Stimulated activated naive CD8-positive, alpha-beta T cell treated with anti-CD3 and anti-CD28 coated beads, Interleukin-15, Interleukin-2, amounts not matched to agents 100 ng/mL and 50 ng/mL, for 24 hours (primary cell): Measurements from ENCODE around the gene TMEM156.
"Not testable (repeated sequence)": the region's sequence is repeated elsewhere in the genome, so short reads cannot be mapped to it uniquely, and the experiment has no call there.

Source experiments
- H3K27ac Mint-ChIP-seq: one replicate; pipeline ENCODE4 v1.8.0; 2021; ENCODE audit warnings: mild to moderate bottlenecking, mixed read lengths
- H3K27me3 Mint-ChIP-seq: one replicate; pipeline ENCODE4 v1.8.0; 2021; ENCODE audit warnings: mixed read lengths
- H3K36me3 Mint-ChIP-seq: one replicate; pipeline ENCODE4 v1.8.0; 2021; ENCODE audit warnings: low read depth, mixed read lengths
- H3K4me1 Mint-ChIP-seq: one replicate; pipeline ENCODE4 v1.8.0; 2021; ENCODE audit warnings: low read depth, mixed read lengths
- H3K4me3 Mint-ChIP-seq: one replicate; pipeline ENCODE4 v1.8.0; 2021; ENCODE audit warnings: mild to moderate bottlenecking, mixed read lengths
- H3K9me3 Mint-ChIP-seq: one replicate; pipeline ENCODE4 v1.8.0; 2021; ENCODE audit warnings: mixed read lengths

Gene TMEM156

DNA sequence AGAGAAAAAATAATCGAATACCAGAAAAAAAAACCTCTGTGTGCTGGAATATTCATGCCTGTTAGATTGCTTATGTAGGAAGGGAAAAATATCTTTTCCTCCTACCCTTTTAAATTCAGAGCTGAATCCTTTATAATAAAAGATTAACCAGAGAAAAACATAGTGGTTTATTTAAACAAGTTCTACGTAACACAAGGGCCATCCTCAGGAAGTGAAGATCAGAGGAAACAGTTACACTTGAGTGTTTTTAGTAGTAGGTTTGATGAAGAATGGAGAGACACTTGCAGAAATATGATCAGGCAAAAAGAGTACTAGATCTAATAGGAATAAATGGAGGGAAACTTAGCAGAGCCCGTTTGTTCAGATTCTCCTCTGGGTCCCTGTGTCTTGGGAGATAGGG is 66.3 kb downstream of the TMEM156 start:
- no peaks in the 10 kb centered on the region for H3K27me3 Mint-ChIP-seq
- H3K36me3 Mint-ChIP-seq, result peaks cover 49% of the 10 kb centered on the region
- H3K4me3 Mint-ChIP-seq, result no peak overlapping the region
- H3K27ac Mint-ChIP-seq, result peak overlapping the region; percentile 12
- H3K9me3 Mint-ChIP-seq, result peaks cover 4% of the 10 kb centered on the region
- H3K4me1 Mint-ChIP-seq, result peaks cover 11% of the 10 kb centered on the region

DNA sequence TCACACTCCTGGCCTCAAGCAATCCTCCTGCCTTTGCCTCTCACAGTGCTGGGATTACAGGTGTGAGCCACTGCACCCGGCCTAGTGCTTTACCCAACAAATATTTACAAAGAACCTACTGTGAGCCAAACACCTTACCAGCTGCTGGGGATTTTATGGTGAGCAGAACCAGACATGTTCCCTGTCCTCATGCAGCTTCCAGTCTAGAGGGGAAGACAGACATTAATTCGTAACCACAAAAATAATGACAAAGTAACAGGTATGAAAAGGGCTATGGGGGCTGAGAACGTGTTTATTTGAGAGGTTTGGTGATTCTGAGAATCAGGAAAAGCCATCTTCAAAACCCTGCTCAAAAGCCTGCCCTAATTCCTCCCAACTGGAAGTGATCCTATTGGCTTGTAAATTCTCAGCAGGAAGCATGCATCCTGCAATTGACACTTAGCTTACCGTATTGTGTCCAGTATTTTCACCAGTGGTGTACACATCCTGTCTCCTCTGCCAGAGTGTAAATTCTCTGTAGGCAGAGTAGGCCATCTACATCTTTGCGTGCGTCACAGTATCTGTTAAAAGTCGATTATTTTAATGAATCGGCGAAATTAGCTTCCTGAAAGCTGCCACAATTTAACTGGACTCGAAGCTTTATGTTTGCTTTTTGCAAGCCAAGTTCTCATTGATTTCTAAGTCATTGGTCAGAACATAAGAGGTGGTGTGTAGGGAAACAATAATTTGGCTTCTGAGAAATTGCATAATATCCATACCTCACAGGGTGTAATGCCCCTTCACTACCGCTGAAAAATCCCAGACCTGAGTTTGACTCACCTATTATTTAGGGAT is 67.0 kb downstream of the TMEM156 start:
- no peak overlapping the region for H3K4me3 Mint-ChIP-seq
- H3K9me3 Mint-ChIP-seq, result peaks cover 4% of the 10 kb centered on the region
- no peak overlapping the region for H3K27ac Mint-ChIP-seq
- no peaks in the 10 kb centered on the region for H3K27me3 Mint-ChIP-seq
- peaks cover 11% of the 10 kb centered on the region for H3K4me1 Mint-ChIP-seq
- H3K36me3 Mint-ChIP-seq, result peaks cover 45% of the 10 kb centered on the region

GRCh38 chr4:38959248-38959647 is 73.0 kb downstream of the TMEM156 start:
- not testable (repeated sequence) for H3K27ac Mint-ChIP-seq, H3K4me3 Mint-ChIP-seq, H3K27me3 Mint-ChIP-seq, H3K9me3 Mint-ChIP-seq, H3K36me3 Mint-ChIP-seq, H3K4me1 Mint-ChIP-seq

- H3K9me3 Mint-ChIP-seq, result peaks cover 4% of the 10 kb centered on the region
- H3K36me3 Mint-ChIP-seq, result no peaks in the 10 kb centered on the region
- H3K4me1 Mint-ChIP-seq, result peaks cover 8% of the 10 kb centered on the region
- H3K27me3 Mint-ChIP-seq, result peaks cover 2% of the 10 kb centered on the region
- H3K4me3 Mint-ChIP-seq, result no peak overlapping the region
- H3K27ac Mint-ChIP-seq, result no peak overlapping the region
Measured at GRCh38 chr4:38958453-38959190, 73.6 kb downstream of the TMEM156 start.

GRCh38 chr4:38957893-38958292 is 74.3 kb downstream of the TMEM156 start:
- Mint-ChIP-seq H3K27ac (no peak overlapping the region), H3K9me3 (peaks cover 4% of the 10 kb centered on the region), H3K4me1 (peaks cover 8% of the 10 kb centered on the region)

GRCh38 chr4:38957261-38957815 is 74.9 kb downstream of the TMEM156 start:
- Mint-ChIP-seq H3K36me3 (no peaks in the 10 kb centered on the region), H3K4me3 (no peak overlapping the region), H3K27ac (no peak overlapping the region), H3K9me3 (peaks cover 4% of the 10 kb centered on the region), H3K4me1 (peaks cover 8% of the 10 kb centered on the region), H3K27me3 (peaks cover 5% of the 10 kb centered on the region)

More at GRCh38 chr4:38957893-38958292, 74.3 kb downstream of the TMEM156 start:
- Mint-ChIP-seq H3K27me3 (peaks cover 5% of the 10 kb centered on the region), H3K36me3 (no peaks in the 10 kb centered on the region), H3K4me3 (no peak overlapping the region)

GRCh38 chr4:38955957-38956356 is 76.3 kb downstream of the TMEM156 start:
- H3K27me3 Mint-ChIP-seq, result peaks cover 5% of the 10 kb centered on the region
- H3K9me3 Mint-ChIP-seq, result no peaks in the 10 kb centered on the region
- peaks cover 8% of the 10 kb centered on the region for H3K4me1 Mint-ChIP-seq
- no peaks in the 10 kb centered on the region for H3K36me3 Mint-ChIP-seq
- H3K27ac Mint-ChIP-seq, result no peak overlapping the region
- H3K4me3 Mint-ChIP-seq, result no peak overlapping the region

DNA sequence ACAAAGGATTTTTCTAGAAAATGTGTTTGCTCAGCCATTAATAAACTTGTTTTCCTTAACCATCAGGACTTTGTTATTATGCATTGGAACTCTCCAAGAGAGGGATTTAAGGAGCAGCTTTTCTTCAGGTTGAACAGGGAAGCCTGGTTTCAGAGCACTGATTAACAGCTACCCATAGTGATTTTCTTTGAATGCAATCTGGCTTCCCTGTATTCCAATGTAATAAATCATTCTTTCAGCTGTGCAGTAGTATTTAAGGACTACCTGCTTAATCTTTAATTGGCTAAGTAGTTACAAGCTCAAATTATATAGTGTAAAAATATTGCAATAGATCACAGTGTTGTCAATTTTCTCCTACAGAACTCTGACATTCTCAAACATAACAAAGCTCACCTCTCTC is 77.5 kb downstream of the TMEM156 start:
- Mint-ChIP-seq H3K36me3 (no peaks in the 10 kb centered on the region), H3K27ac (no peak overlapping the region), H3K27me3 (peaks cover 5% of the 10 kb centered on the region), H3K4me1 (peaks cover 8% of the 10 kb centered on the region), H3K9me3 (no peaks in the 10 kb centered on the region), H3K4me3 (no peak overlapping the region)

DNA sequence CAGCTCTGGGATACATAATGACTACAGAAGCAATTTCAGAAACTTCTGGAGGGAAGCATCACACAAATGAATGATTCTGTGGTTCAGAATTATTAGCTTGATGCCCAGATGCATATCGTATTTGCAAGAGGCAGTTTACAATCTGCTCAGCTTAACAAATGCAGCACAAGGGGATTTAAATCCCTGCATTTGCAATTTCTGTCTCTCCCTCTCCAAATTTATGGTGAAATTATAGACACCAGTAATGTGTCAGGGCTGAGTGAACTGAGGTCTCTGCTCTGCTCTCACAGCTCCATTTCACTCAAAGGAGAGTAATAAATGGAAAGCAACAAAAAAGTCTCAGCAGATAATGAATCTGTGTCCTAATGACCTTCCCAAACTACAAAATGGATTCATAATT is 80.2 kb downstream of the TMEM156 start:
- peaks cover 5% of the 10 kb centered on the region for H3K27me3 Mint-ChIP-seq
- no peaks in the 10 kb centered on the region for H3K9me3 Mint-ChIP-seq
- H3K27ac Mint-ChIP-seq, result no peak overlapping the region
- H3K4me3 Mint-ChIP-seq, result no peak overlapping the region
- H3K36me3 Mint-ChIP-seq, result no peaks in the 10 kb centered on the region
- H3K4me1 Mint-ChIP-seq, result peaks cover 14% of the 10 kb centered on the region

GRCh38 chr4:38951598-38951997 is 80.6 kb downstream of the TMEM156 start:
- no peaks in the 10 kb centered on the region for H3K36me3 Mint-ChIP-seq
- H3K4me1 Mint-ChIP-seq, result peaks cover 14% of the 10 kb centered on the region
- H3K27ac Mint-ChIP-seq, result no peak overlapping the region

DNA sequence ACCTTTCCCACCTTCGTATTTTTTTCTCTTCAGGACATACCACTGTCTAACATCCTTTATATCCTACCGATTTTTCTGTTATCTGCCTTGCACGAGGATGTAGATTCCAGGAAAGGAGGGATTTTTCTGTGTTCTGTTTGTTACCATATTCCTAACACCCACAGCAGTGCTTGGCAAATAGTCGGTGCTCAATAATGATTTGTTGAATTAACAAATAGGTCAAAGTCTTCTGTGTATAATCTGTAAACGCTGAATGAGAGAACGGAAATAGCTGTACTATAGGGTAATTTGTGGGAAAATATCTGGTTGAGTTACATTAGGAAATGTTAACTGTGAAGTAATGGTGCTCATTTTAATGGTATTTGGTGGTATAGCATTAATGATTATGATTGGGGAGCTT is 81.5 kb downstream of the TMEM156 start:
- peaks cover 14% of the 10 kb centered on the region for H3K4me1 Mint-ChIP-seq
- H3K9me3 Mint-ChIP-seq, result no peaks in the 10 kb centered on the region
- no peak overlapping the region for H3K4me3 Mint-ChIP-seq
- H3K36me3 Mint-ChIP-seq, result no peaks in the 10 kb centered on the region
- H3K27me3 Mint-ChIP-seq, result peaks cover 5% of the 10 kb centered on the region
- no peak overlapping the region for H3K27ac Mint-ChIP-seq

More at GRCh38 chr4:38951598-38951997, 80.6 kb downstream of the TMEM156 start:
- H3K27me3 Mint-ChIP-seq, result peaks cover 5% of the 10 kb centered on the region
- H3K9me3 Mint-ChIP-seq, result no peaks in the 10 kb centered on the region
- no peak overlapping the region for H3K4me3 Mint-ChIP-seq

- no peak overlapping the region for H3K4me3 Mint-ChIP-seq
- peaks cover 5% of the 10 kb centered on the region for H3K27me3 Mint-ChIP-seq
- H3K4me1 Mint-ChIP-seq, result peaks cover 14% of the 10 kb centered on the region
- H3K9me3 Mint-ChIP-seq, result no peaks in the 10 kb centered on the region
- H3K27ac Mint-ChIP-seq, result no peak overlapping the region
- no peaks in the 10 kb centered on the region for H3K36me3 Mint-ChIP-seq
Measured at GRCh38 chr4:38950159-38950558, 82.0 kb downstream of the TMEM156 start.

GRCh38 chr4:38949411-38950051 is 82.7 kb downstream of the TMEM156 start:
- Mint-ChIP-seq H3K36me3 (no peaks in the 10 kb centered on the region), H3K27ac (peak overlapping the region; percentile 14), H3K9me3 (no peaks in the 10 kb centered on the region), H3K27me3 (peaks cover 5% of the 10 kb centered on the region), H3K4me3 (no peak overlapping the region), H3K4me1 (peaks cover 14% of the 10 kb centered on the region)

DNA sequence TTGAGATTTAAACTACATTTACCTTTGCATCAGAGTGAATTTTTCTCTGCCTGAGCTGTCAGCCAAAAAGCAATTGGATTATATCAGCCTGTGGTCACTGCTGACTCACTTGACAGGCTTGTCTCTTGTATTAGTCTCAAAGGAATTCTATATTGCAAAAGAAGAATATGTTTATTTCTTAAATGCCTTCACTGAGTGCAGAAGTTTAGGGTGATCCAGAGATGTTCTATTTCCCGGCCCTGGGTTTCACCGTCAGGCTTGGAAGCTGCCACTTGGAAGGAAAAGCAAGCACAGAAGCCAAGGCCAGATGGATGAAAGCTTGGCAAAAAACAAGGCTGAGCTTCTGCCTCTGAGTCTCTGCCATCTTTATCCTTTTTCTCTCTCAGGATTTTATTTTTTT is 83.7 kb downstream of the TMEM156 start:
- Mint-ChIP-seq H3K27me3 (peaks cover 2% of the 10 kb centered on the region), H3K4me1 (peaks cover 14% of the 10 kb centered on the region), H3K4me3 (no peak overlapping the region), H3K9me3 (no peaks in the 10 kb centered on the region), H3K36me3 (no peaks in the 10 kb centered on the region), H3K27ac (no peak overlapping the region)

DNA sequence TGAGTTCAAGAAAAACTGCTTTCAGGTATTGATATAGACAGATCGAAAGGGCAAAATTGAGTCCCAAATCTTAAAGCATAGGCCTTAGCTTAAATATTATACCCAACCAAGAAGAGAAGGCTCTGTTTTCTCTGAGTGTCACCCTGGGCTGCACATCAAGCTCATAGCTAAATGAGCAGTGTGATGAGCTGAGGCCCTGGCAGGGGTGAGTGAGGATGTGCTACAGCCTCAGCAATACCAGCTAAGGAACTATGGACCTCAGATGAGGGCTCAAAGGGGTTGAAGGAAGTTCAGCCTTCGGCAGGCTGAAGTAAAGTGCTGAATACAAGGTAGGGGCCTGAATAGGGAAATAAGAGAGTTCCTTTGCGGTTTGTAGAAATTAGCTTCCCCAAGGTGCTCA is 85.3 kb downstream of the TMEM156 start:
- H3K27me3 Mint-ChIP-seq, result no peaks in the 10 kb centered on the region
- no peak overlapping the region for H3K27ac Mint-ChIP-seq
- H3K4me3 Mint-ChIP-seq, result no peak overlapping the region
- H3K9me3 Mint-ChIP-seq, result no peaks in the 10 kb centered on the region
- H3K4me1 Mint-ChIP-seq, result peaks cover 17% of the 10 kb centered on the region
- no peaks in the 10 kb centered on the region for H3K36me3 Mint-ChIP-seq
